Cardiac atrium fibroblast (primary cell): Measurements from ENCODE around the gene MRPL48. TPM values are rescaled to one million over a fixed set of nuclear protein-coding genes. Genes with fewer than 3 reads are reported as not detected.

Experiments used
- total RNA-seq: library from RNA; depleted of rRNA; stranded (reverse); fragments of >200 nt; gene quantifications from 2 replicates; pipeline ENCODE4 v1.2.3, GENCODE V29; 2015

MRPL48 gene
- 17.2 and 17.9 TPM in 2 replicates for total RNA-seq

GRCh38 chr11:73787643-73788558 lies at the start of gene MRPL48:
Gene MRPL48, plus strand, starts transcription at chr11:73787874. Its CDS starts 98 bp downstream, at chr11:73787972.

DNA sequence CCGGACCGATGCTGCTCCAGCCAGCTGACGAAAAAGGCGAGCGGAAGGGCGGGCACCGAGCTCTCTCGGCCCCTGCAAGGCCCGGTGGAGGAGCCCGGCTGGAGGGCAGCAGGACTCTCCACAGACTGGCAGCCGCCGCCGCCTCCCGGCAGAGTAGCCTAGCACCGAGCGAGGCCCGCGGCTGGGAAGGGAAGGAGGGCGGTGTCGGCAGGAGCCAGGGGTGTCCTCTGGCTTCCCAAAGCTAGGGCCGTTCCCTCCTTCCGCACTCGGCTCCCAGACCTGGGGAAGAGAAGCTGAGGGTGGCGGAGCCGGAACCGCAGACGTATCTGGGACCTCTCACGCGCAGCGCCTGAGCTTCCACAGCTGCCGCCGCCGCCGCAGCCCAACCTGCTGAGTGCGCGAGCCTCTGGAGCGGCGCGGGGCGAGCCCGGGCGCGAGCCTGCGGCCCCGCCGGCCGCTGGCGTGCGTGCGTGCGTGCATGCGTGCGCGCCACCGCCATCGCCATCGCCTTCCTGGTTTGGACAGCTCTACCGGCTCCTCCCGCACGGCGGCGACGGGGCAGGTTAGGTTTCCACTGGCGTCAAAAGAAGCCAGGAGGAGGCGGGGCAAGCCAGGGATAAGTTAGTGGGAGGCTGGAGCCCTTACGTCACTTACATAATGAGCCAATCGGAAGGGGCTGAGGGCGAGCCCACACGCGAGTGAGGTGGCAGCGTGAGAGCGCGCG lies 26.8 kb upstream of the MRPL48 start, which contains the start of gene RAB6A:
Gene RAB6A (minus strand): TSS at position 396 of the 724 bp plus-strand sequence. CDS start 439 bp downstream, outside the sequence.

DNA sequence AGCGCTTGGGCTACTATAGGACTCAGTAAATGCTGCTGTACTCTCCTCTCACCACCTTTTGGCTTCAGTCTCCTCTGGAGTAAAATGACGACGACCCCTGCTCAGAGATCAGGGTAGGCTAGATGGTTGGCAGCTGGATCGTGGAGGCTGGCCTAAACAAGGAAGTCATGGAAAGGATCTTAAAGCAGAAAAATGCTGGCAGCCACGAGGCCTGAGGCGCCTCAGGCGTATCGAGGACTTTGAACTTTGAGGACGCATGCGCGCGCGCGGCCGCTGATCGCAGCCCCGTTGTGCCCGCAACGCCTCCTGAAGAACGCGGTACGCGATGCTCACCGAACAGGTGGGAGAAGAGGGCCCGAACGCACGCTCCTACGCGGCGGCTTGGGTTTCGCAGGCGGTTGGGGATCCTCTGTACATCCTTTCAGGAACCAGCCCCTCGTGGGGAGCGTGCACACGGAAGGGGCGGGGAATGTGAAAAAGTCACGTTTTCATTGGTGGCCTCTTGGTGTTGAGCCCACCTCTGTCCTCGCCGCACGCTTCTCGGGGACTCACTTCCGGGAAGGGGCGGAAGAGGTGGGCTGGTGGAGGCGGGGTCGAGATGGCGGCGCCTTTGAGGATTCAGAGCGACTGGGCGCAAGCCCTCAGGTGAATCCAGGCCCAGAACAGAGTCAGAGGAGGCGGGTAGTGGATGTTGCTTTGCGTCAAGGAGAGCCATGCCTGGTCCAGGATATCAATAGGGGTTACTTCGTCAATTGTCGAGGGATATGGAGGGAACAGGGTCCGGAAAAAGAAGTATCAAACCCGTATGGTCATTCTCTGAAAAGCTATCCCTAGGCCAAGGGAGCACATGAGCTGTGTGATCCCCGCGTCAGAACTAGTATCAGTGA lies 89.0 kb downstream of the MRPL48 start, which contains the start of the genes COA4 and PAAF1:
Gene COA4 (minus strand): TSS at position 423 of the 887 bp plus-strand sequence. CDS start 3,468 bp downstream, outside the sequence.
Gene PAAF1 (plus strand): TSS at position 576 of the 887 bp plus-strand sequence. CDS start 23 bp downstream, at position 599.

Other genes with a start within 250 kb of the MRPL48 start
- gene FAM168A, start 189.8 kb upstream of the MRPL48 start, total RNA-seq, result 21.3 and 25.1 TPM in 2 replicates
- 0.81 TPM in 1 of 2 replicates, not detected in the other for gene PLEKHB1, start 141.3 kb upstream of the MRPL48 start, total RNA-seq
- gene RAB6A, start 26.8 kb upstream of the MRPL48 start, total RNA-seq, result 124 and 129 TPM in 2 replicates
- 67.9 and 72.2 TPM in 2 replicates for gene COA4, start 89.0 kb downstream of the MRPL48 start, total RNA-seq
- 8.3 and 11.7 TPM in 2 replicates for gene PAAF1, start 89.1 kb downstream of the MRPL48 start, total RNA-seq
- gene DNAJB13, start 163.2 kb downstream of the MRPL48 start, total RNA-seq, result not detected in 2 replicates
- 0.49 and 0.90 TPM in 2 replicates for gene UCP2, start 195.0 kb downstream of the MRPL48 start, total RNA-seq
- gene UCP3, start 221.2 kb downstream of the MRPL48 start, total RNA-seq, result not detected in 2 replicates